Measurements from ENCODE around the gene BMP6.

The BMP6 gene

DNA sequence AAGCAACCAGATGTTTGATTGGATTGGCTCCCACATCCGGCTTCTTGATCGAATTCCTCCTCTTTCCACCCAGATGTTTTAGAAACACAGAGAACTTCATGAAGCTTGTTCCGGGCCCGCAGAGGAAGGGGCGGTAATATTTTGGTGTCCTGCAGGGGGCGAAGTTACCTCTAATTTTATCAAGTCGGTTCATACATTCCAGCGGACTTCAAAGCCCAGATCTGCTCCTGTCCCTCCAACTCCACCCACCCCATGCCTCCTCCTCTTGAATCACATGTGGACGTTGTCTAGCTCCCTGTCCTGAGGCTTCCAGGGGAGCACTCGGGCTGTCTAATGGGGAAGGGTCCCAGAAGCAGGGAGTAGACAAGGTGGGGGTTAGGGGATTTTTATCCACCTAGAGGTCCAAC lies 2.9 kb upstream of the BMP6 start:
- H3K27ac ChIP-seq (ENCODE audit: low read length): no peak overlapping the region
- TF ChIP-seq, protein P1, sequence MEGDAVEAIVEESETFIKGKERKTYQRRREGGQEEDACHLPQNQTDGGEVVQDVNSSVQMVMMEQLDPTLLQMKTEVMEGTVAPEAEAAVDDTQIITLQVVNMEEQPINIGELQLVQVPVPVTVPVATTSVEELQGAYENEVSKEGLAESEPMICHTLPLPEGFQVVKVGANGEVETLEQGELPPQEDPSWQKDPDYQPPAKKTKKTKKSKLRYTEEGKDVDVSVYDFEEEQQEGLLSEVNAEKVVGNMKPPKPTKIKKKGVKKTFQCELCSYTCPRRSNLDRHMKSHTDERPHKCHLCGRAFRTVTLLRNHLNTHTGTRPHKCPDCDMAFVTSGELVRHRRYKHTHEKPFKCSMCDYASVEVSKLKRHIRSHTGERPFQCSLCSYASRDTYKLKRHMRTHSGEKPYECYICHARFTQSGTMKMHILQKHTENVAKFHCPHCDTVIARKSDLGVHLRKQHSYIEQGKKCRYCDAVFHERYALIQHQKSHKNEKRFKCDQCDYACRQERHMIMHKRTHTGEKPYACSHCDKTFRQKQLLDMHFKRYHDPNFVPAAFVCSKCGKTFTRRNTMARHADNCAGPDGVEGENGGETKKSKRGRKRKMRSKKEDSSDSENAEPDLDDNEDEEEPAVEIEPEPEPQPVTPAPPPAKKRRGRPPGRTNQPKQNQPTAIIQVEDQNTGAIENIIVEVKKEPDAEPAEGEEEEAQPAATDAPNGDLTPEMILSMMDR (IDR thresholded peaks at IDR 0.05; ENCODE audit: low read depth, low read length): peak; percentile 55
- TF ChIP-seq EZH2phosphoT487 (IDR thresholded peaks at IDR 0.05; ENCODE audit: low read depth): no peak
- H2AFZ ChIP-seq (ENCODE audit: low read depth, low read length): peak overlapping the region; percentile 80
- H3K9ac ChIP-seq (ENCODE audit: low read length): no peak overlapping the region
- H3K36me3 ChIP-seq (replicated peaks; ENCODE audit: low read depth, low read length): no peaks in the 10 kb centered on the region
- peaks cover 7% of the 10 kb centered on the region for H3K4me1 ChIP-seq (ENCODE audit: low read length)
- no peaks in the 10 kb centered on the region for H4K20me1 ChIP-seq (ENCODE audit: insufficient read depth, low read length)
- peak overlapping the region; percentile 36 for H3K4me2 ChIP-seq (ENCODE audit: low read length)
- H3K4me3 ChIP-seq (ENCODE audit: low read length): no peak overlapping the region
- H3K9me3 ChIP-seq (ENCODE audit: insufficient read depth, low read length): no peaks in the 10 kb centered on the region
- H3K79me2 ChIP-seq (ENCODE audit: low read length): no peaks in the 10 kb centered on the region
- H3K27me3 ChIP-seq (ENCODE audit: low read depth, low read length): no peaks in the 10 kb centered on the region

DNA sequence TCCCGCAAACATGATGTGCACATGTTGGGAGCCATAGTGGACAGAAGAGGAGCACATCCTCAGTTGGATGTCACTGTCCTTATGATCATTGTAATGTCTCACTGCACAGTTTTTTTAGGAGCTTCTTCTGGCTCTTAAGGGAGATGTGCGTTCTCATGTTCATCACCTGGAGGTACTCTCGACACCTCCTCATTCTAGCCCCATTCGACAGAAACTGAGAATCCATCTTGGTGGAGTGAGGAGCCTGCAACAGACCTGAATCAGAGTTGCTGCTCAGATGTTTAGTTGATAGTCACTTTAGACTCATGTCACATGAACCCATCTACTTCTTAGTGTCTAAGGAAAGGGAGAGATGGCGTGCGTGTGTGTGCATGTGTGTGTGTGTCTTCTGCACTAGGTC lies 2.3 kb upstream of the BMP6 start:
- no peaks in the 10 kb centered on the region for H4K20me1 ChIP-seq (ENCODE audit: insufficient read depth, low read length)
- no peak overlapping the region for H2AFZ ChIP-seq (ENCODE audit: low read depth, low read length)
- no peak overlapping the region for H3K9ac ChIP-seq (ENCODE audit: low read length)
- peaks cover 7% of the 10 kb centered on the region for H3K4me1 ChIP-seq (ENCODE audit: low read length)
- H3K9me3 ChIP-seq (ENCODE audit: insufficient read depth, low read length): no peaks in the 10 kb centered on the region
- H3K4me2 ChIP-seq (ENCODE audit: low read length): peak overlapping the region; percentile 36
- no peak overlapping the region for H3K4me3 ChIP-seq (ENCODE audit: low read length)
- no peaks in the 10 kb centered on the region for H3K36me3 ChIP-seq (replicated peaks; ENCODE audit: low read depth, low read length)
- no peak overlapping the region for H3K27ac ChIP-seq (ENCODE audit: low read length)
- TF ChIP-seq, protein P1 (IDR thresholded peaks at IDR 0.05; ENCODE audit: low read depth, low read length): no peak
- no peak for TF ChIP-seq EZH2phosphoT487 (IDR thresholded peaks at IDR 0.05; ENCODE audit: low read depth)
- no peaks in the 10 kb centered on the region for H3K27me3 ChIP-seq (ENCODE audit: low read depth, low read length)
- H3K79me2 ChIP-seq (ENCODE audit: low read length): no peaks in the 10 kb centered on the region

DNA sequence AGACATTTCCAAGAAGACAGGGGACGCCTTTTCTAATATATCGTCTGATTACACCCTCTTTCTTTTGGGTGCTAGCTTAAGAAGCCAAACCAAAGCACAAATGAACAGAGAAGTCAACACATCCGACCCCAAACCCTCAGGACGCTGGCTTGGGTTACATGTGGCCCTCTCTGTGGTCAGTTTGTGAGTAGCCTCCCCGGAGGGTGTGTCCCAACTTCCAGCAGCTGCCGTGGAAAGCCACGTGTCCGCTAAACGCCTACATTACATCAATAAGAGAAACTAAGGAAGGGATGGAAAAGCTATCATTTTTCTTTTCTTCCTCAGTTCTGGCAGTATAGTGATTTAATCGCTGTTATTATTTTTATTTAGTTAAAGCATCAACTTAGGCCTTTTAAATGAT lies 487 bp upstream of the BMP6 start:
- no peak overlapping the region for H3K4me2 ChIP-seq (ENCODE audit: low read length)
- H3K36me3 ChIP-seq (replicated peaks; ENCODE audit: low read depth, low read length): no peaks in the 10 kb centered on the region
- H3K79me2 ChIP-seq (ENCODE audit: low read length): no peaks in the 10 kb centered on the region
- H2AFZ ChIP-seq (ENCODE audit: low read depth, low read length): no peak overlapping the region
- H3K9me3 ChIP-seq (ENCODE audit: insufficient read depth, low read length): no peaks in the 10 kb centered on the region
- no peak overlapping the region for H3K4me3 ChIP-seq (ENCODE audit: low read length)
- no peaks in the 10 kb centered on the region for H4K20me1 ChIP-seq (ENCODE audit: insufficient read depth, low read length)
- no peak for TF ChIP-seq EZH2phosphoT487 (IDR thresholded peaks at IDR 0.05; ENCODE audit: low read depth)
- TF ChIP-seq, protein P1 (IDR thresholded peaks at IDR 0.05; ENCODE audit: low read depth, low read length): no peak
- H3K27ac ChIP-seq (ENCODE audit: low read length): no peak overlapping the region
- peaks cover 7% of the 10 kb centered on the region for H3K4me1 ChIP-seq (ENCODE audit: low read length)
- H3K27me3 ChIP-seq (ENCODE audit: low read depth, low read length): no peaks in the 10 kb centered on the region
- no peak overlapping the region for H3K9ac ChIP-seq (ENCODE audit: low read length)

DNA sequence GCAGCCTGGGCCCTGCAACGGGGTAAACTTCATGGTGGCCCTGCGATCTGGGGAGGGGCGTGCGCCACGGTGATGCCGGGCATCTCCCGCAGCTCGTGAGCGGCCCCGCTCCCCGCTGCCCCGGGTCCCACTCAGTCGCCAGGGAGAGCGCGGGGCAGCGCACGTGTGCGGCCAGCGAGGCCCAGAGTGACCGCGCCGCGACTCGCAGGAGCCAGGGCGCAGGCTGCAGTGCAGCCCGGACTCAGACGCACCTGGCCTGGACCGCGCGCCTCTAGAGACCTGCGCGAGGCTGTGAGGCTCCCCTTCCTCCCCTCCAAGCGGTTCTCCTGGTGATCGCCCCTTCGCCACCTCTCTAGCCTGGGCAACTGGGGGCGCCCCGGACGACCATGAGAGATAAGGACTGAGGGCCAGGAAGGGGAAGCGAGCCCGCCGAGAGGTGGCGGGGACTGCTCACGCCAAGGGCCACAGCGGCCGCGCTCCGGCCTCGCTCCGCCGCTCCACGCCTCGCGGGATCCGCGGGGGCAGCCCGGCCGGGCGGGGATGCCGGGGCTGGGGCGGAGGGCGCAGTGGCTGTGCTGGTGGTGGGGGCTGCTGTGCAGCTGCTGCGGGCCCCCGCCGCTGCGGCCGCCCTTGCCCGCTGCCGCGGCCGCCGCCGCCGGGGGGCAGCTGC lies 652 bp downstream of the BMP6 start:
- Histone ChIP-seq H4K20me1 (ENCODE audit: insufficient read depth, low read length) (no peaks in the 10 kb centered on the region), H3K36me3 (replicated peaks; ENCODE audit: low read depth, low read length) (no peaks in the 10 kb centered on the region), H3K9me3 (ENCODE audit: insufficient read depth, low read length) (no peaks in the 10 kb centered on the region), H3K4me2 (ENCODE audit: low read length) (no peak overlapping the region), H3K27me3 (ENCODE audit: low read depth, low read length) (no peaks in the 10 kb centered on the region), H3K4me1 (ENCODE audit: low read length) (peaks cover 7% of the 10 kb centered on the region), H3K27ac (ENCODE audit: low read length) (no peak overlapping the region), H2AFZ (ENCODE audit: low read depth, low read length) (no peak overlapping the region), H3K9ac (ENCODE audit: low read length) (no peak overlapping the region), H3K4me3 (ENCODE audit: low read length) (no peak overlapping the region), H3K79me2 (ENCODE audit: low read length) (no peaks in the 10 kb centered on the region)
- TF ChIP-seq, protein P1 (IDR thresholded peaks at IDR 0.05; ENCODE audit: low read depth, low read length): no peak

All from OCI-LY3 (cell line).